VCaP (cell line): ENCODE measurements around the gene WNK2.

Experiments used
- H3K27ac ChIP-seq: fragments of 450-650 bp; 2 replicates; pipeline ENCODE4 v1.5.1; 2017
- TF ChIP-seq, protein P1 (sequence below): fragments of 450-650 bp; conservative IDR thresholded peaks from 2 replicates; pipeline ENCODE4 v1.5.1; 2017; ENCODE audit warnings: mild to moderate bottlenecking, moderate library complexity

The WNK2 gene

DNA sequence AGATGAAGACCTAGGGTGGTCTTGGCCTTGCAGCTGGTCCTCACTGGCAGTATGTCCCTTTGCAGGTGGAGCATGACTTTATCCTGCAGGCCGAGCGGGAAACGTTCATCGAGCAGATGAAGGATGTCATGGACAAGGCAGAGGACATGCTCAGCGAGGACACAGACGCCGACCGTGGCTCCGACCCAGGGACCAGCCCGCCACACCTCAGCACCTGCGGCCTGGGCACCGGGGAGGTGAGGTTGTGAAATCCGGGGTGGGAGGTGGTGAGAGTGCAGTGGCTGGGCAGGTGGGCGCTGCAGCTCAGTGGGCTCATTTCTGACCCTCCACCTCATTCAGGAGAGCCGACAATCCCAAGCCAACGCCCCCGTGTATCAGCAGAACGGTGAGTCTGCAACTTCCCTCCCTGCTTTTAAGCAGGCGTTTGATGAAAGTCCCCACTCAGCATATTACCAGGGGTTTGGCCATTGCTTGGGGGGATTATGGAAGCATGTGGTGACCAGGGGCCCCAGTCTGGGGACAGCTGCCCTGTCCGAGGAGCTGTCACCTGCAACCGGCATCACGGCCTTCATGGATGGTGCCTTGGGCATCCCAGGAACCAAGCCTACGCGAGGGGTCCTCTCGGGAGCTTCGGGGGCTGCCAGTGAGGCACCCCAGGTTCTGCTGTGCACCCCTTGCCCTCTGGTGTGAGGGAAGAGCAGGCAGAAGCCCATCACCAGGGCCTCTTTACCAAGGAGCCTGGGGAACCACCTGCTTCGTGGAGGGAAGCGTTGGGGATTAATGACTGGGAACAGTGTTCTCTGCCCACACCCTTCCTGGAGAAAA is 84.0 kb downstream of the WNK2 start:
- TF ChIP-seq, protein P1, sequence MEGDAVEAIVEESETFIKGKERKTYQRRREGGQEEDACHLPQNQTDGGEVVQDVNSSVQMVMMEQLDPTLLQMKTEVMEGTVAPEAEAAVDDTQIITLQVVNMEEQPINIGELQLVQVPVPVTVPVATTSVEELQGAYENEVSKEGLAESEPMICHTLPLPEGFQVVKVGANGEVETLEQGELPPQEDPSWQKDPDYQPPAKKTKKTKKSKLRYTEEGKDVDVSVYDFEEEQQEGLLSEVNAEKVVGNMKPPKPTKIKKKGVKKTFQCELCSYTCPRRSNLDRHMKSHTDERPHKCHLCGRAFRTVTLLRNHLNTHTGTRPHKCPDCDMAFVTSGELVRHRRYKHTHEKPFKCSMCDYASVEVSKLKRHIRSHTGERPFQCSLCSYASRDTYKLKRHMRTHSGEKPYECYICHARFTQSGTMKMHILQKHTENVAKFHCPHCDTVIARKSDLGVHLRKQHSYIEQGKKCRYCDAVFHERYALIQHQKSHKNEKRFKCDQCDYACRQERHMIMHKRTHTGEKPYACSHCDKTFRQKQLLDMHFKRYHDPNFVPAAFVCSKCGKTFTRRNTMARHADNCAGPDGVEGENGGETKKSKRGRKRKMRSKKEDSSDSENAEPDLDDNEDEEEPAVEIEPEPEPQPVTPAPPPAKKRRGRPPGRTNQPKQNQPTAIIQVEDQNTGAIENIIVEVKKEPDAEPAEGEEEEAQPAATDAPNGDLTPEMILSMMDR, result no peak
- H3K27ac ChIP-seq, result no peak overlapping the region

DNA sequence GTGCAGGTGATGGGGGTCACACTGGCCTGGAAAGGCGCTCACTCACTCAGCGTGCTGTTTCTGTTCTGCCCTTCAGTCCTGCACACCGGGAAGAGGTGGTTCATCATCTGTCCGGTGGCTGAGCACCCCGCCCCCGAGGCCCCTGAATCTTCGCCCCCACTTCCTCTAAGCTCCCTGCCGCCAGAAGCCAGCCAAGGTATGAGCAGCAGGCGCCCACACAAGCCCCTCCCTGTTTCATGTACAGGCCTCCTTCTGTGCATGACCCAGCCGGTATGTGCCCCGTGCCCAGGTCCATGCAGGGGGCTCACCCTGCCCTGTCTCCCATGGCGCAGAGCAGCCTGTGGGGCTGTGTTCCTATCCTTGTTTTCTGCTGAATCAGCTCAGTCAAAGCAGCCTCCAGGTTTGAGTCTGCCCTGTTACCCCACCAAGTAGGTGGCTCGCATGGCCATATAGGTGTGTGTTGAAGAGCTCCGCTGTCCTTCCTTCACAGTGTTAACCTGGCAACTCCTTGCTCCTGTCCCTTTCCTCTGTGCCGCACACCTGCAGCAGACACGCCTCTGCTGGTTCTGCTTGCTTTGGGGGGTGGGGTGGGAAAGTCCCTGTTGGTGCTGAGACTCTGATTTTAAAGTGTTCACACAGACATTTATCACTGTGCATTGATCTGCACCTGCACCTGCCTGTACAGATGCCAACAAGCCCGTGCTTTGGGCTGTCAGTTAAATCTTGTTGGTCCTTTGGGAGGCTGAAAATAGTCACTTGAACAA is 84.8 kb downstream of the WNK2 start:
- TF ChIP-seq, protein P1, result no peak
- H3K27ac ChIP-seq, result no peak overlapping the region

DNA sequence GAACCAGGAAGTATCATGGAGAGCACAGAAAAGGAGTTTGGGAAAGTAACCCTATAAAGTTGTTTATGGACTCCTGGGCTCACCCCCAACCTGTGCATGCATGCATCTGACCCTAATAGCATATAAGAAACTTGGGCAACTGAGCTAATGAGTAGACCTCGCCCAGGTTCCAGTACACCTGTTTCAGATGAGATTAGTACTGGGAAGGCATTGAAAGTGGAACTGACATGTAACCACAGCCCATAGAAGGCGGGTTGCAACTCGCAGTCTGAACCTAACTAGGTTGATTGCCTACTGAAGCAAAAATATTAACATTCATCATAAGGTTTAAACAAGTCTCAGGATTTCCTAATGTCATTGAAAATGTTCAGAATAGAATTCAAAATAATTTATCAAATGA is 87.0 kb downstream of the WNK2 start:
- TF ChIP-seq, protein P1, result no peak
- H3K27ac ChIP-seq, result no peak overlapping the region

DNA sequence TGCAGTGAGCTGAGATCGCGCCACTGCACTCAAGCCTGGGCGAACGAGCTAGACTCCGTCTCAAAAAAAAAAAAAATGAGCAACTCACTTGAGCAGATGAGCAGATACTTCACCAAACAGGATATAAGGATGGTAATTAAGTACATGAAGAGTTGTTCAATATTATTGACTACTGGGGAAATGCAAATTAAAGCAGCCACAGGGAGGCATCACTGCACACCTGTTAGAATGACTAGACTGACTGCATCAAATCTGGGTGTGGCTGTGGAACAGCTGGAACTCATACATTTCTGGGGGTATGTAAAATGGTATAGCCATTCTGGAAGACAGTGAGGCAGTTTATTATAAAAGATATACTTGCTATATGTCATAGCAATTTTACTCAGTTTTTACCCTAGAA is 93.0 kb downstream of the WNK2 start:
- TF ChIP-seq, protein P1, result no peak
- H3K27ac ChIP-seq, result no peak overlapping the region

DNA sequence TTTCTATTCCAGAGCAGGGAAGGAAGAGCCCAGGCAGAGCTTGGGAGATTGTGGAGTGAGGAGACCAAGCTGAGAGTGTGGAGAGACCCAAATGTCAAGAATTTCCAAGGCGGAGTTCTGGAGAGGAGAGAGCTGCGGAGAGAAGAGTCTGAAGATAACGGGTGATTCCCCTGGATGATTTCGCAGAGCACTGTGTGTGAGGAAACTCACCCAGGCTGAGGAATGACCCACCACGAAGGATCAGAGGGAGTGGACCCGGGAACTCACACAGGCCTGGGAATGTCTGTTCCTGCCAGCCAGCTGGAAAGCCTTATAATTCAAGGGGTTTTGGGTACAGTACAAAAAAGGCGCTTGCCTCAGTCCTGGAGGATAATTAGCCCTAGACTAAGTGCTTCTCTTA is 94.2 kb downstream of the WNK2 start:
- TF ChIP-seq, protein P1, result no peak

GRCh38 chr9:93280661-93281259 is 96.8 kb downstream of the WNK2 start:
- H3K27ac ChIP-seq, result no peak overlapping the region
- TF ChIP-seq, protein P1, result no peak

More for the DNA sequence above, 94.2 kb downstream of the WNK2 start:
- H3K27ac ChIP-seq, result no peak overlapping the region
